GM12873 (cell line): ENCODE results near the gene STARD3.

Experiments used
- CTCF ChIP-seq: IDR thresholded peaks from 2 replicates; pipeline ENCODE4 v1.5.1; 2012; ENCODE audit warnings: low read depth, mild to moderate bottlenecking, moderate library complexity, low read length, control low read depth; ENCODE audit not compliant: insufficient read depth; ENCODE audit errors: missing control alignments

The STARD3 gene

GRCh38 chr17:39653662-39654331, 16.9 kb downstream of the STARD3 start:
- TF ChIP-seq CTCF = peak; percentile 98

- TF ChIP-seq CTCF = no peak
Observed at GRCh38 chr17:39655105-39655504, 18.2 kb downstream of the STARD3 start.

- no peak for TF ChIP-seq CTCF
Observed at GRCh38 chr17:39658346-39658745, 21.4 kb downstream of the STARD3 start.

GRCh38 chr17:39658760-39659159, 21.8 kb downstream of the STARD3 start:
- TF ChIP-seq CTCF = no peak

GRCh38 chr17:39659279-39660010, 22.5 kb downstream of the STARD3 start:
- TF ChIP-seq CTCF = no peak

GRCh38 chr17:39660011-39660360, 23.0 kb downstream of the STARD3 start:
- TF ChIP-seq CTCF = no peak

GRCh38 chr17:39660397-39661385, 23.7 kb downstream of the STARD3 start:
- TF ChIP-seq CTCF = no peak
